C4-2B (cell line): ENCODE data around the gene FYCO1.
A peak's percentile ranks its signal among the peaks of the same experiment; 100 is the strongest.
"Not testable (repeated sequence)": the region's sequence is repeated elsewhere in the genome, so short reads cannot be mapped to it uniquely, and the experiment has no call there.

ENCODE experiments used
- H3K27ac ChIP-seq: fragments of 450-650 bp; 2 replicates; pipeline ENCODE4 v1.5.1; 2017
- CTCF ChIP-seq: fragments of 450-650 bp; conservative IDR thresholded peaks from 2 replicates; pipeline ENCODE4 v1.5.1; 2017; ENCODE audit warnings: mild to moderate bottlenecking
- ZFX ChIP-seq: fragments of 450-650 bp; IDR thresholded peaks from 2 replicates; pipeline ENCODE4 v1.6.1; 2017

The FYCO1 gene

DNA sequence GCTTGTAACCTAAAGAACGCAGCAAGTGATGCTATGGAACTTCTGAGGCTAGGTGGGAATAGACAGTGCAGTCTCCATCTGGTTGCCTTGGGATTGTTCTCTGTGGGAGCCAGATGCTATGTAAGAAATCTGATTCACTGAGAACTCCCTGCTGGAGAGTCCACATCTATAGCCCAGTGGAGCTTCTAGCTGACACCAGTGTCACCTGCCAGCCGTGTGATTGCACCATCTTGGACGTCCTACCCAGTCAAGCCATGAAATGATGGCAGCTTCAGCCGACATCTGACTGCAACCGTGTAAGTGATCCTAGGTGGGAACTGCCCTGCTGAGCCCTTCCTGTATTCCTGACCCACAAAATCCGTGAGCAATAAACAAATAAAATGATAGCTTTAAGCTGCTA is 12.4 kb upstream of the FYCO1 start:
- TF ChIP-seq ZFX (no peak), CTCF (no peak)

GRCh38 chr3:46007280-46007679 is 11.7 kb upstream of the FYCO1 start:
- no peak overlapping the region for H3K27ac ChIP-seq
- TF ChIP-seq ZFX = no peak
- TF ChIP-seq CTCF = no peak

More for the DNA sequence above, 12.4 kb upstream of the FYCO1 start:
- H3K27ac ChIP-seq = no peak overlapping the region

GRCh38 chr3:46006238-46007032 is 10.8 kb upstream of the FYCO1 start:
- H3K27ac ChIP-seq = no peak overlapping the region
- no peak for TF ChIP-seq CTCF
- TF ChIP-seq ZFX = no peak

- peak overlapping the region; percentile 34; the same call in 1 of the 2 replicates for H3K27ac ChIP-seq
Observed at GRCh38 chr3:46003706-46004105, 8.1 kb upstream of the FYCO1 start.

GRCh38 chr3:46001178-46001577 is 5.6 kb upstream of the FYCO1 start:
- H3K27ac ChIP-seq = no peak overlapping the region
- no peak for TF ChIP-seq CTCF
- no peak for TF ChIP-seq ZFX

- TF ChIP-seq CTCF (no peak), ZFX (no peak)
- H3K27ac ChIP-seq = no peak overlapping the region
Observed at GRCh38 chr3:45997942-45998341, 2.3 kb upstream of the FYCO1 start.

DNA sequence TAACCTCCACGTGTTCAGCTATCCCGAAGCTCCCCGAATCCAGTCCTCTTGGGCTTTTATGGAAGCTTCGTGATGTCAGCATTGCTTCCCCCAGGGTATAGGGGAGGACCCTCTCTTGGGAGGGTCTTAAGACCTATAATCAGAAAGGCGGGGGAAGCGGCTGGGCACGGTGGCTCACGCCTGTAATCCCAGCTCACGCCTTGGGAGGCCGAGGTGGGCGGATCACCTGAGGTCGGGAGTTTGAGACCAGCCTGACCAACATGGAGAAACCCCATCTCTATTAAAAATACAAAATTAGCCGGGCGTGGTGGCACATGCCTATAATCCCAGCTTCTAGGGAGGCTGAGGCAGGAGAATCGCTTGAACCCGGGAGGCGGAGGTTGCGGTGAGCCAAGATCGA is 1.9 kb upstream of the FYCO1 start:
- not testable (repeated sequence) for H3K27ac ChIP-seq

DNA sequence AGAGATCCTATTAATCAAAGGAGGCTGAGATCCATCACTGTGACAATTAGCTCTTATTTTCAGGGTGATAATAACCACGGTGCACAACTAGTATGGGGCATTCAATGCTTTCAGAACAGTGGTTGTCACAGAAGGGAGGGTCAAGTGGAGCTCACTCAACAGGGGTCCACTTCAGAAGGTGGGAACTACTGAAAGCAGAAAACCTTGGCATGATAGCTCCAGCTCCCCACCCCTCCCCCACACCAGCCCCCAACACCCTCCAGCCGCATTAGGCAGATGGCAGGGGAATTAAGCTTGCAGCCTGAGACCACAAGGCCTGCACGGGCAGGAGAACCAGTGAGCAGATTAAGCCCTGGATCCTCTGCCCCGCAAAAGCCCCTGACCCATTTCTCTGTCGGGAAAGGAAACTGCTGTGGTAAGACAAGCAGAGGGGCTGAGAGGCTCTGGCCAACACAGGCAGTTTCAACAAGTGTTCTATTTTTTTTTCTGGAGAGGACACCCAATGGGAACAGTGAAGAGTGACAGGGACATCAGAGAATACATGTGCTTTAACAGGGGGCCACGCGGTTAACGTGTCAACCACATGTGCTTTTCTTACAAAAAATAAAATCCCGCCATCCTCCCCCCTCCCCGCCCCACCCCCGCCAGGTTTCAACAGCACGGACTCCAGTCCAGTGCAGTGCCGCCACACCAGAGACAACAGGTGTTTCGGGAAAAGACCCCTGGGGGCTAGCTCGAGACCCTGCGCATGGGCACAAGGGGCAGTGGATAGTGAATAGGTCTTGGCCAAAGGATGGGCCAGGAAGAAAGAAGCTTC is 997 bp downstream of the FYCO1 start:
- TF ChIP-seq ZFX = no peak
- TF ChIP-seq CTCF = no peak
- peak overlapping the region; percentile 84 for H3K27ac ChIP-seq
